ENCODE data around the gene SSBP2.

DNA sequence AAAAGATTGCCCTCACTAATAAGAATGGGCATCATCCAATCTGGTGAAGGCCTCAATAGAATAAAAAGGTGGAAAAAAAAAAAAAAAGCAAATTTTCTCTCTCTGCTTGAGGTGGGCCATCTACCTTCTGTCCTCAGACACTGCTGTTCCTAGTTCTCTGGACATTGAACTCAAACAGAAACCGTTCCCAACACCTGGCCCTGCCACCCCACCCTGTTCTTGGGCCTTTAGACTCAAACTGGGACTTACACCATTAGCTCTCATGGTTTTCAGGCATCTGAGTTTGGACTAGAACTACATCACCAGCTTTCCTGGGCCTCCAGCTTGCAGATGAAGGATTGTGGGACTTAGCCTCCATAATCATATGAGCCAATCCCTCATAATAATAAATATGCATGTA is 71.0 kb downstream of the SSBP2 start:
- TF ChIP-seq, protein P1, sequence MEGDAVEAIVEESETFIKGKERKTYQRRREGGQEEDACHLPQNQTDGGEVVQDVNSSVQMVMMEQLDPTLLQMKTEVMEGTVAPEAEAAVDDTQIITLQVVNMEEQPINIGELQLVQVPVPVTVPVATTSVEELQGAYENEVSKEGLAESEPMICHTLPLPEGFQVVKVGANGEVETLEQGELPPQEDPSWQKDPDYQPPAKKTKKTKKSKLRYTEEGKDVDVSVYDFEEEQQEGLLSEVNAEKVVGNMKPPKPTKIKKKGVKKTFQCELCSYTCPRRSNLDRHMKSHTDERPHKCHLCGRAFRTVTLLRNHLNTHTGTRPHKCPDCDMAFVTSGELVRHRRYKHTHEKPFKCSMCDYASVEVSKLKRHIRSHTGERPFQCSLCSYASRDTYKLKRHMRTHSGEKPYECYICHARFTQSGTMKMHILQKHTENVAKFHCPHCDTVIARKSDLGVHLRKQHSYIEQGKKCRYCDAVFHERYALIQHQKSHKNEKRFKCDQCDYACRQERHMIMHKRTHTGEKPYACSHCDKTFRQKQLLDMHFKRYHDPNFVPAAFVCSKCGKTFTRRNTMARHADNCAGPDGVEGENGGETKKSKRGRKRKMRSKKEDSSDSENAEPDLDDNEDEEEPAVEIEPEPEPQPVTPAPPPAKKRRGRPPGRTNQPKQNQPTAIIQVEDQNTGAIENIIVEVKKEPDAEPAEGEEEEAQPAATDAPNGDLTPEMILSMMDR (IDR thresholded peaks at IDR 0.05; ENCODE audit: insufficient read depth, low read length): no peak
- TF ChIP-seq POLR2AphosphoS5 (IDR thresholded peaks at IDR 0.05; ENCODE audit: low read depth): no peak
- no peak for TF ChIP-seq GABPA (IDR thresholded peaks at IDR 0.05; ENCODE audit: low read depth)
- TF ChIP-seq, protein P2, sequence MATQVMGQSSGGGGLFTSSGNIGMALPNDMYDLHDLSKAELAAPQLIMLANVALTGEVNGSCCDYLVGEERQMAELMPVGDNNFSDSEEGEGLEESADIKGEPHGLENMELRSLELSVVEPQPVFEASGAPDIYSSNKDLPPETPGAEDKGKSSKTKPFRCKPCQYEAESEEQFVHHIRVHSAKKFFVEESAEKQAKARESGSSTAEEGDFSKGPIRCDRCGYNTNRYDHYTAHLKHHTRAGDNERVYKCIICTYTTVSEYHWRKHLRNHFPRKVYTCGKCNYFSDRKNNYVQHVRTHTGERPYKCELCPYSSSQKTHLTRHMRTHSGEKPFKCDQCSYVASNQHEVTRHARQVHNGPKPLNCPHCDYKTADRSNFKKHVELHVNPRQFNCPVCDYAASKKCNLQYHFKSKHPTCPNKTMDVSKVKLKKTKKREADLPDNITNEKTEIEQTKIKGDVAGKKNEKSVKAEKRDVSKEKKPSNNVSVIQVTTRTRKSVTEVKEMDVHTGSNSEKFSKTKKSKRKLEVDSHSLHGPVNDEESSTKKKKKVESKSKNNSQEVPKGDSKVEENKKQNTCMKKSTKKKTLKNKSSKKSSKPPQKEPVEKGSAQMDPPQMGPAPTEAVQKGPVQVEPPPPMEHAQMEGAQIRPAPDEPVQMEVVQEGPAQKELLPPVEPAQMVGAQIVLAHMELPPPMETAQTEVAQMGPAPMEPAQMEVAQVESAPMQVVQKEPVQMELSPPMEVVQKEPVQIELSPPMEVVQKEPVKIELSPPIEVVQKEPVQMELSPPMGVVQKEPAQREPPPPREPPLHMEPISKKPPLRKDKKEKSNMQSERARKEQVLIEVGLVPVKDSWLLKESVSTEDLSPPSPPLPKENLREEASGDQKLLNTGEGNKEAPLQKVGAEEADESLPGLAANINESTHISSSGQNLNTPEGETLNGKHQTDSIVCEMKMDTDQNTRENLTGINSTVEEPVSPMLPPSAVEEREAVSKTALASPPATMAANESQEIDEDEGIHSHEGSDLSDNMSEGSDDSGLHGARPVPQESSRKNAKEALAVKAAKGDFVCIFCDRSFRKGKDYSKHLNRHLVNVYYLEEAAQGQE (IDR thresholded peaks at IDR 0.05; ENCODE audit: insufficient replicate concordance, low read depth): no peak

All from HL-60 (cell line).